Body of pancreas (tissue), 4 donors: ENCODE results near the gene CDKN1B. TPM values are rescaled to one million over a fixed set of nuclear protein-coding genes. Genes with fewer than 3 reads are reported as not detected.

Experiments used
- ATAC-seq: fragments of 150-250 bp; one replicate; pipeline ENCODE4 v1.9.1; 2016
- DNase-seq, 4 donors: peaks; one replicate each; pipeline ENCODE4 v3.0.0-alpha.2; 2019
- H3K27ac ChIP-seq, 4 donors: fragments of 200-600 bp; sonication (generic); 1 replicate in 3 of 4; 2 replicates in 1 of 4; pipeline versions ENCODE4 v1.5.1 to v1.6.1; 2016 to 2019; ENCODE audit warnings: mild to moderate bottlenecking in 1 of 4, mixed read lengths in 1 of 4, moderate library complexity in 1 of 4
- H3K27me3 ChIP-seq, 2 donors: fragments of 200-600 bp; sonication (generic); one replicate each; pipeline ENCODE4 v1.6.0; 2016; ENCODE audit warnings: mild to moderate bottlenecking in 1 of 2
- H3K36me3 ChIP-seq, 2 donors: fragments of 200-600 bp; sonication (generic); replicated peaks in 1 of 2; 2 replicates each; pipeline ENCODE4 v1.5.1; 2016; ENCODE audit warnings: low read depth in 2 of 2; ENCODE audit not compliant: insufficient read depth in 1 of 2
- H3K4me1 ChIP-seq: fragments of 200-600 bp; sonication (generic); one replicate; pipeline ENCODE4 v1.6.0; 2016
- H3K4me3 ChIP-seq, 2 donors: fragments of 200-600 bp; sonication (generic); 1 replicate in 1 of 2; 2 replicates in 1 of 2; pipeline ENCODE4 v1.5.1; 2016 to 2019
- H3K9me3 ChIP-seq, 3 donors: fragments of 200-600 bp; sonication (generic); 1 replicate in 2 of 3; 2 replicates in 1 of 3; pipeline ENCODE4 v1.5.1; 2016
- CTCF ChIP-seq, 7 experiments: fragments of 450-650 bp in 4 of 7; fragments of 200-600 bp in 3 of 7; sonication (generic) in 3 of 7; IDR thresholded peaks; one replicate each; pipeline ENCODE4 v1.5.1; 2016 to 2019; ENCODE audit warnings: antibody characterized with exemption in 7 of 7
- POLR2A ChIP-seq, 3 donors: fragments of 450-650 bp; IDR thresholded peaks; one replicate each; pipeline ENCODE4 v1.6.1; 2016; ENCODE audit warnings: antibody characterized with exemption in 3 of 3, mild to moderate bottlenecking in 2 of 3
- WGBS, 2 donors: methylation state at CpG; one replicate each; pipeline ENCODE4 v1.1.5; 2017; 5-methylcytosine and 5-hydroxymethylcytosine counted together
- intact Hi-C: fragments of 100-400 bp; cut with DNase I; formaldehyde crosslinking; loops from one replicate; pipeline ENCODE4 v1.15.1; 2023
- total RNA-seq, 2 donors: library from RNA; depleted of rRNA; stranded (reverse); fragments of >200 nt; gene quantifications; one replicate each; pipeline ENCODE4 v1.1.0, GENCODE V29; 2016

CDKN1B gene
- total RNA-seq, 2 donors from 2014 or later, result 11.9 to 28.3 TPM

- DNase-seq, result no peak
- WGBS, 2 donors, result 74 to 89% methylated on average over 6 to 7 of the region's 7 CpGs
- Histone ChIP-seq H3K9me3 (no peaks in the 10 kb centered on the region), H3K4me1 (peaks cover 3% of the 10 kb centered on the region), H3K27me3 (no peaks in the 10 kb centered on the region), H3K36me3 (no peaks in the 10 kb centered on the region), H3K27ac (no peak overlapping the region), H3K4me3 (no peak overlapping the region)
- ATAC-seq, result no peak
- intact Hi-C loops, result no loop called here
- TF ChIP-seq CTCF (IDR thresholded peaks at IDR 0.05) (no peak), POLR2A (IDR thresholded peaks at IDR 0.05) (no peak)
Measured at GRCh38 chr12:12745576-12746211, 28.5 kb downstream of the CDKN1B start.

GRCh38 chr12:12747278-12747677 lies 30.1 kb downstream of the CDKN1B start:
- no peaks in the 10 kb centered on the region for H3K9me3 ChIP-seq
- ATAC-seq, result no peak
- H3K4me3 ChIP-seq, result no peak overlapping the region
- no peak overlapping the region for H3K27ac ChIP-seq
- WGBS, 2 donors, result 79 to 81% methylated on average over 3 of the region's 3 CpGs
- intact Hi-C loops, result no loop called here
- no peaks in the 10 kb centered on the region for H3K36me3 ChIP-seq
- TF ChIP-seq POLR2A (IDR thresholded peaks at IDR 0.05) (no peak), CTCF (IDR thresholded peaks at IDR 0.05) (no peak)
- no peak for DNase-seq
- no peaks in the 10 kb centered on the region for H3K4me1 ChIP-seq
- H3K27me3 ChIP-seq, result no peaks in the 10 kb centered on the region

GRCh38 chr12:12748044-12748443 lies 30.9 kb downstream of the CDKN1B start:
- intact Hi-C loops, result no loop called here
- 61 to 72% methylated on average over 3 of the region's 3 CpGs for WGBS, 2 donors

GRCh38 chr12:12749433-12749832 lies 32.3 kb downstream of the CDKN1B start:
- H3K27ac ChIP-seq, result no peak overlapping the region
- DNase-seq (no peak), ATAC-seq (no peak)
- no peaks in the 10 kb centered on the region for H3K36me3 ChIP-seq
- no peaks in the 10 kb centered on the region for H3K27me3 ChIP-seq
- no peaks in the 10 kb centered on the region for H3K4me1 ChIP-seq
- H3K4me3 ChIP-seq, result no peak overlapping the region
- 87 to 94% methylated on average over 7 of the region's 7 CpGs for WGBS, 2 donors
- no peaks in the 10 kb centered on the region for H3K9me3 ChIP-seq
- intact Hi-C loops, result no loop called here
- no peak for TF ChIP-seq CTCF (IDR thresholded peaks at IDR 0.05)
- no peak for TF ChIP-seq POLR2A (IDR thresholded peaks at IDR 0.05)

More at GRCh38 chr12:12748044-12748443, 30.9 kb downstream of the CDKN1B start:
- no peaks in the 10 kb centered on the region for H3K4me1 ChIP-seq
- DNase-seq (no peak), ATAC-seq (no peak)
- no peaks in the 10 kb centered on the region for H3K9me3 ChIP-seq
- H3K4me3 ChIP-seq, result no peak overlapping the region
- H3K27ac ChIP-seq, result no peak overlapping the region
- TF ChIP-seq CTCF (IDR thresholded peaks at IDR 0.05) (no peak), POLR2A (IDR thresholded peaks at IDR 0.05) (no peak)
- H3K27me3 ChIP-seq, result no peaks in the 10 kb centered on the region
- no peaks in the 10 kb centered on the region for H3K36me3 ChIP-seq

GRCh38 chr12:12755923-12756322 lies 38.8 kb downstream of the CDKN1B start:
- no peaks in the 10 kb centered on the region for H3K9me3 ChIP-seq
- ATAC-seq (no peak), DNase-seq (no peak)
- H3K27me3 ChIP-seq, result no peaks in the 10 kb centered on the region
- H3K36me3 ChIP-seq, result no peaks in the 10 kb centered on the region
- H3K4me3 ChIP-seq, result no peak overlapping the region
- H3K4me1 ChIP-seq, result no peaks in the 10 kb centered on the region
- 20 to 39% methylated on average over 5 of the region's 5 CpGs for WGBS, 2 donors
- intact Hi-C loops, result no loop called here
- no peak overlapping the region for H3K27ac ChIP-seq
- no peak for TF ChIP-seq POLR2A (IDR thresholded peaks at IDR 0.05)
- TF ChIP-seq CTCF (IDR thresholded peaks at IDR 0.05), result no peak
